RKO (cell line): ENCODE data around the gene APOD.

Experiments
- DNase-seq: peaks from one replicate; pipeline ENCODE4 v3.0.0-alpha.2; 2016; ENCODE audit warnings: low spot score

Gene APOD

DNA sequence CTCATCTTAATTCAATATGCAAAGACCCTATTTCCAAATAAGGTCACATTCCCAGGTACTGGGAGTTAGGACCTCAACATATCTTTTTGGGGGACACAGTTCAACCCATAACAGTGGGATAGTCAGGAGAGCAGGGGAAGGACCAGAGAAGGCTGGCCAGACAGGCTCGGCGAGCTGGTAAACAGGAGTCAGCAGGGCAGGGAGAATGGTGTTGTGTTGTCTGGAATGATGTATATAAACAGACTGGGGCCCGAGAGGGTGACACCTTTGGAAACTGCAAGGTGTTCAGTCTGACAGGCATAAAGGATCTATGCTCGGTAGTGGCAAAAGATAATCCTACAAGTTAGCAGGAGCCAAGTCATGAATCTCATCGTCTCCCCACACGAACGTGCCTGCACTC is 30.5 kb downstream of the APOD start:
- no peak for DNase-seq

DNA sequence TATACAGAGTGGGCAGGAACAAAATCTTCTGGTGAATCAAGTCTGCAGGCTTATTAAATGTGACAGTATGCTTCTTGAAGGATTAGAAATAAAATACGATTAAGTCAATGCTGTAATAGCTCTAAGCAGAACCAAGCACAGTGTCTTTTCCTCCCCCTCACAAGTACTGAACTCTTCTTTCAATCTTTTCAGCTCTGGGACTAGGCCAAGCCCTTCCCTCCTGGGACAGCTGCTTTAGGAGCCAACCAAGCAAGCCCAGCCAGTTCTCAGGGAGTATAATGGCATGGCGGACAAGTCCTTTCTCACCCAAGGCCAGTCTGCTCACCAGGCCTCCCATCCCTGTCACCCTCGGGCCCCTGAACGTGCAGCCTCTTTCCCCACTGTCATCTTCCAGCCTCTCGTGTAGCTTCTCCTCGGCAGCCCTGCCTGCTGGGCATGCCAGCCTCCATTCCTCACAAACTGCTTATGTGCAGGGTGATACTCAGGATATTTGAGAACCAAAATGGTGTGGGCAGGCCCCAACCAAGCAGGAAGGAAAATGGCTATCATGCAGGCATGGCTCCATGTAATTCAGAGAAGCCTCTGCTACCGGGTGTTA is 32.3 kb downstream of the APOD start:
- DNase-seq: no peak

DNA sequence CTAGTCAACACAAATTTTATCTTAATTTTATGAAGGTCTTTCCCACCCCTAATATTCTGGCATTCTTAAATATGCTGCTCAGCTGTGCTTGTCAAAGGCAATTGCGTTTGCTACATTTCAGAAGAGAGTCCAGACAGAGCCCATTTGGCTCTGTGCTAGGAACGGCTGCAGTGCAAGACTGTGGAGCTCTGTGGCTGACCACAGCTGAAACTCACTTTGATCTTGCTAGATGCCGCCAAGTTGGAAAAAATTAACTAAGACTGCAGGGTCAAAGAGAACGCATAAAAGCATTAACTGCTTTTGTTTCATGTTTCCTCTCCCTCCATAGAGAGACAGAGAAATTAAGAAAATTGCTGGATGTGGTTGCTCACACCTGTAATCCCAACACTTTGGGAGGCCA is 33.0 kb downstream of the APOD start:
- DNase-seq: no peak

DNA sequence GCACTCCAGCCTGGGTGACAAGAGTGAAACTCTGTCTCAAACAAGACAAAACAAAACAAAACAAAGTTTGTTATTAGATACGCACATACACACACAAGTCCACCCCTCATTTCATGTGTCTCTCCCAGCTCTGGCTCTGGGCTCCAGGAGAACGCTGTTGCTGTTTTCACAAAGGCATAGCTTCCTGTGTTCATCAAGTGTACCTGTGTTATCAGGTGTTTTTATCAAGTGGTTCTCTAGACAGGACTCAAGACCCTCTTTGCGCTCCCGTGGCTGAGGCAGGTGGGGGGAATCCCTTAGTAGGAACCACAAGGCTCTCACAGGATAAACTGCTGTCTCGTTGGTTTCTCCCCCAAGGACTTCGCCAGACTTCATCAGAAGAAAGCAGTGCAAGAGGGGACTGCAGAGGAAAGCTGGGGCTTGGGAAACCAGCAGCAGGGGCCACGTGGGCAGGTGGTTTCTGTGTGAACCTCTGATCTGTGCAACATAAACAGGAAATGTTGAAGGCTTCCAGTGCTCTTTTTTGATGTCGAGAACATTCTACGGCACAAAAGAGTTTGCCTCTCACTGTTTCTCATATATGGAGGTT is 33.7 kb downstream of the APOD start:
- no peak for DNase-seq

DNA sequence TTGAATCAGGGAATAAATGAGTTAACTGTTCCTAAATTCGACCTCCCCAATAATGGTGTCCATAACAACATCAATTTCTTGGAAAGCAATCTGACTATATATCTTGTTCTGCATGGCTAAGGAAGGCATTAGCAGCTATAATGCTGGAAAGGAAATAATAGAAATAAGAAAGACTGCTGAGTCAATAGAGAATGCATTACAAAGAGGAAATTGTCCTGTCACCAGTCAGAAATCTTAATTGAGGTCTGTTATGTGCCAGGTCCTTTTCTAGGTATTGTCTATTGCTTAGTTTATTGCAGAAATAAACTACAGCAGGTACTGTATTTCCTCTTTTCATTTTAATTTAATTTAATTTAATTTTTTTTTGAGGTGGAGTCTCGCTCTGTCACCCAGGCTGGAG is 34.8 kb downstream of the APOD start:
- no peak for DNase-seq

DNA sequence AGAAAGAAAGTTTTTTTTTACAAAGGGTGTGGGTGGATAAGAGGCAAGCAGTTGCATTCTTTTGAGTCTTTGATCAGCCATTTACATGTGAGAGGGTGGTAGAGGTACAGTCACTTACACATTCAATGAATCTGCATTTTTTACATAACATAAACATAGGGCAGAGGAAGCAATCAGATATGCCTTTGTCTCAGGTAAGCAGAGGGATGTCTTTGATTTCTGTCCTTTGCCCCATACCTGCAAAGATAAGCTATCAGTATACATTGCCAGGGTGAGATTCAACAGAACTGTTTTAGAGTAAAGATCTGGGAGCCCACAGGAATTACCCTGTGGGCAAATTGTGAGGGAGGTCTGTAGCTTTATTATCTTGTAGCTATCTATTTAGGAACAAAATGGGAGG is 35.2 kb downstream of the APOD start:
- no peak for DNase-seq

DNA sequence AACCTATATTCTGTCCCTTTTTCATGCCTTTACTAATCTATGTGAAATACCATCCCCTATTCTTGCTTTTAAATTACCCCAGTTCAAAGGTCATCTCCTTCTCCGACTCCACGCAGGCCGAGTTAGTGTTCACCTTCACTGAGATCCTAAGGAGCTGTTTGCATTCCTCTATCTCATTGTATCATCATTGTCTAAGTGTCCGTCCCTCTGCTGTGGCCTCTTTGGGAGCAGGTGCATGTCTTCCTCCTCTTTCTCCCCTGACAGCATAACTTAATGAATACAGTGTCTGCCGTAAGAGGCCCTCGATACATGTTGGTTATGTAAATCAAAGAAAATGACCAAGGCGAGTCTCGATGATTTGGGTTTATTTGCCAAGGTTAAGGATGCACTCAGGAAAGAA is 35.7 kb downstream of the APOD start:
- no peak for DNase-seq

DNA sequence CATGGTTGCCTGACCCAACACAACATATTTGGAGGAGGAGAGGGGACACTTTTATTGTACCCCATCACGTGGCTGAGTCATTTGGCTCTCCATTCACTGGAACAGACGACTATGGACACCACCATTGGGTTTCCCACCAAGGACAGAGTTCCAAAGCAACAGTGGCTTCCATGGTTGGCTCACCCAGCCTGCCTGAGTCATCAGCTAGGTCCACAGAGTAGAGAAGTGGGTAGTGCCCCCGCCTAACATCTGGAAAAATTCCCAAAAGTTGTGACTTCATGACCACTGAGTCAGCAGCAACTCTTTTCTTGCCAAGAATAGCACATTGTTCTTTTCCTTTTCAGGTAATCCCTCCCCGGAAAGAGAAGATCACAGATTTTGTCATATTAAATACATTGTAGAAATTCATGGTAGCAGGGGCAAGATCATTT is 37.6 kb downstream of the APOD start:
- DNase-seq: peak; percentile 91

DNA sequence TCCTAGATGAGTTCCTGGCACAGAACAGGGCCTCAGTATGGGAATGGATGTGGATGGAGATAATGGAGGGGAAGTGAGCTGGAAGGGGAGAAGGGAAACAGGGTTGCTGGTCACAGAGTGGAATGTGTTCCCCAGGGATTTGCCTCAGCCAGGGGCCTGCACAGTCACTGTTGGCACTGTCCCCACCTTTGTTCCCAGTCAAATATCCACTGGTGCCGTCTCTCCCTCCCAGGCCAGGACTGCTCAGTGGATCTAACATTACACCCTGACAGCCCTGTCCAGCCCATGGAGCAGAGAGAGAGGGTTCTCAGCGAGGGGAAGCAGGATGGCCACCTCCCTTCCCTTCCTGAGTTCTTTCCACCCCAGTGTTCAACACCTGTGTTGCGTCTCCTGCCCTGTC is 39.1 kb downstream of the APOD start:
- no peak for DNase-seq

DNA sequence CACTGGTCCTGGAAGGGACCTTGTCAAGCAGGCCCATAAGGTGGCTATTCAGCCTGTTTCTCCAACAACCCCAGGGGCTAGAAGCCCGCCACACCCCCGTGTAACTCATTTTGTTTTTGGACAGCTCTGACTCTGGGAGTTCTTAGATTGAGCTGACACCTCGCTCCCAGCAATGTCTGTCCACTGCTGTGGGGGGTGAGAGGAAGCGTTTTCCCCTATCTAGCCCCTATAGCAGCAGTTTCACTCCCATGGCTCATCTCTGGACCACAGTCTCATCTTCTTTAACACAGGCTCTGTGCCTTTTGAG is 39.6 kb downstream of the APOD start:
- no peak for DNase-seq

DNA sequence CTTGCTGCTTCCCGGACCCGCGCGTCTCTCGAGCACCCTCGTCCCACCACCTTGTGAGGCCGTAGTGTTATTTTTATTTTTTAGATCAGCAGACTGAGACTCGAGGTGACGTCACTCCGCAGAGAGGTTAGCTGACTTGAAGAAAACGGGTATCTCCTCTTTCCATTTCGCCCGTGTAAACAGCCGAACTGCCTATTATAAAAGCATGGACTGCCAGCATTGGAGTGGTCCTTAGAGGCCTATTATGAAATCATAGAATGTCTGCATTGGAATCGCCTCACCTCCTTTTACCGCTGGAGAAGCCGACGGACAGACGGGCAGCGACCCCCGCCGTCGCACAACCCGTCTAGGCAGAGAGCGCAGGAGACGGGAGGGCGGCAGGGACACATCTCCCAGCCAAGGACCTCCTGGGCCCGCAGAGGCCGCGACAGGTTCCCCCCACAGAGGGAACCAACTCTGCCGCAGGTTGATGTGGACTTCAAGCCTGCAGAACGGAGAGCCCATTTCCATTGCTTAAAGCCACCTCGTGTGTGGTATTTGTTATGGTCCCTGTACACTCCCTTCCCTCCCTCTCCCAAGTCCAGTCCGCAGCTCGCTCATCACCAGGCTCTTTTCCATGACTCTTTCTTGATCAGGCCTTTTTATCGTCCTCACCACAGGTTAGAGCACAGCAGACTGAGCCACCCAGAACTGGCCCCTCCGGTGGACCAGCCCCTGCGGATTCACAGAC is 40.1 kb downstream of the APOD start:
- no peak for DNase-seq

DNA sequence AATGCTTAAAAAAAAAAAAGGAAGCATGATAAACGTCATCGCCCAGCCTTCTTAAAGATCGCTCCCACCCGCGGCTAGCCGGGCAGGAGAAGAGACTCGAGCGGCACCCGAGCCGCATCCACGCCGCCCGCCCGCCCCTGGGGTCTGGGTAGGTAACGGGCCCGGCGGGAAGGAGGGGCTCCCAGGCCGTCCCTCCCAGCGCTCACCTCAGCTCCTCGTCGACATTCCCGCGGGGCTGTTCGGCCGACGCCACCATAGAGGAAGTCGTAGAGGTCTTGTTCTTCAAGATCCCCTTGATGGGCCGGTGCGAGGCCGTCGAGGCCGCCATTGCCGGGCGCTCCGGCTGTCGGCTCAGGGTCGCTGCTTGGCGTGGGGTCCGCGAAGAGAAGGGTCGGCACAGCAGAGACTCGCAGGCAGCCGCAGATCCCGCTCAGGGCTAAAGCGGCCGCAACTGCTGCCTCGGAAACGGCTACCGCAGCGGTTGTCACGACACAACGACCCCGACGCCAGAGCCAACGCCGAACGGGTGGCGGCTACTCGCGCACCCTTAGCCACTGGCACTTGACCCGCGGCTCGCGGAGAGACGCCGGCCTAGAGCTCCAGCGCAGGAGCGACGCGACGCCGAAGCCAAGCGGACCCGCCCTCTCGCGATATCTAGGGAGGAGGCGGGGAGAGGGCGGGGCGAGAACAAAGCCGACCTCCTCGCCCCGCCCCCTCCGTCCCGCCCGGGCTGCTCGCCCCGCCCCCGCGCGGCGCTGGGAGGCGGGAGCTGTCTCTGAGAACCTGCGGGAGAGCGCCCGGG is 40.8 kb downstream of the APOD start, which contains the start of gene PPP1R2:
TSS of gene PPP1R2 (minus strand) at position 628 of the 802 bp plus-strand sequence. CDS start at position 328, 300 bp downstream.
- peak; percentile 90 for DNase-seq

DNA sequence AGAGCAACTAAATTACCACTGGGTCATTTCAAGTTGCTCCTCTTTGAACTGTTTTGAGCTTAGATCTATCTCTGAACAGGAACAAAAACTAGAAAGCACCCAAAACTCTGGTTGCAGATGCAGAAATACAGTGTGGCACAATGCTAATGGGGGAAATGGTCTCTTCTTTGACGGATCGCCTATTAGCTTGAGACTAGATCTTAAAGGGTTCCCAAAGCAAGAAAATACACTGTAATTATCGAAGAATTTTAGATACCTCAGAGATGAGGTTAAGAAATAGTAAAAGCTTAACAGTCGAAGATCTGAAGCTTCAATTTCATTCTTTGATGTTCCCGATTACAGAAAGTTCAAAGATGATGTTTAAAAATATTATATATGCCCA is 41.4 kb downstream of the APOD start:
- no peak for DNase-seq

DNA sequence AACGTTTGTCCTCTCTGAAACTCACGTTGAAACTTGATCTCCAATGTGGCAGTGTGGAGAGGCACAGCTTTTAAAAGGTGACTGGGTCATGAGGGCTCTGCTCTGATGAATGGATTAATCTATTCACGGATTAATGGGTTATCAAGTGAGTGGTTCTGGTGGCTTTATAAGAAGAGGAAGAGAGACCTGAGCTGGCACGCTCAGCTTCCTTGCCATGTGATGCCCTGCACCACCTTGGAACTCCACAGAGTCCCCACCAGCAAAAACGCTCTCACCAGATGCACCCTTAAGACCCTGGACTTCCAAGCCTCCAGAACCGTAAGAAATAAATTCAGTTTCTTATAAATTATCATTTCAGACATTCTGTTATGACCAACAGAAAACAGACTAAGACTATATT is 43.2 kb downstream of the APOD start:
- no peak for DNase-seq

DNA sequence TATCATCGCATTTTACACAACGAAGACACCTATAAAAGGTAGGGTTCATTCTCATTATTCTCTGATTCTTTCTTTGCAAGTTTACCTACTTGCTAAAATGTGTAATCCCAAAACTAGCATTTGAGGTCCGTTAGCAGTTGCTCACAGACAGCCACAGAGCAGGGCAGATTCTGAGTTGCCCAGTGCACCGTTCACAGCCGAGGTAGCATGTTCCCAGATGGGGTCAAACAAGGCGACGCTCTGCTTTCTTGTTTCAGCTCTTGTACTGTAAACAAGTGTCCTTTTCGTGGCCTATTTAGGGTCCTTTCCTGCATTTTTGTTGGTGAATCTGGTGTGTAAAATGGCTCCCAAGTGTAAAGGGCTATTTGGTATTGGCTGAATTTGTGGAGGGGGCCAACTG is 43.7 kb downstream of the APOD start:
- no peak for DNase-seq

DNA sequence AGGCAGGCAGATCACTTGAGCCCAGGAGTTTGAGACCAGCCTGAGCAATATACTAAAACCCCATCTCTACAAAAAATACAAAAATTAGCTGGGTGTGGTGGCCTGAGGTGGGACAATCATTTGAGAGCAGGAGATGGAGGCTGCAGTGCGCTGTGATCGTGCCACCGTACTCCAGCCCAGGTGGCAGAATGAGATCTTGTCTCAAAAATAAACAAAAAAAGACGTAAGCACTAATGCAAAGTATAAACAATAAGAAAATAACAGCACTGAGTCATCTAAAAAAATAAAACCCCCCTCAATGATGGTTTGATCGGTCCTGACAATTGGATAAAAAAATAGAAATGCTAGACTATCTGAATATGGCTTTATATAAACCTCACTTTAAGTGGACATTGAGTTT is 44.3 kb downstream of the APOD start:
- DNase-seq: no peak

DNA sequence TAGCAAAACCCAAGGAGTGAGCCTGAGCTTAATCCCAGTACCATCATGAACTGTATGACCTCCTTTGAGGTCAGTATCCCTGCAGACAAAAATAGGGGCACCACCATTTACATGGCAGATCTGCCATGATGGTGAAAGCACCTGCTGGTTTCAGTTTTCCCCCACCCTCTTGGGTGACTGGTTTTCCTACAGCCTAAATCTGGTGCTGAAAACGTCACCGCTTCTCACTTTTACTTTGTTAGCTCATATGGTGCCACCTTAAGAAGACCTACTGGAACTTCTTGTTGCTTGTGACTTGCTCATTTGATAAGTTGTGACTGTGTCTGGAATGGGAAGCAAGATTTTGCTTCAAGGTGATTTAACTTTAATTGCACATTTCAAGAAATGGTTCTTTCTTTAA is 45.7 kb downstream of the APOD start:
- DNase-seq: no peak

DNA sequence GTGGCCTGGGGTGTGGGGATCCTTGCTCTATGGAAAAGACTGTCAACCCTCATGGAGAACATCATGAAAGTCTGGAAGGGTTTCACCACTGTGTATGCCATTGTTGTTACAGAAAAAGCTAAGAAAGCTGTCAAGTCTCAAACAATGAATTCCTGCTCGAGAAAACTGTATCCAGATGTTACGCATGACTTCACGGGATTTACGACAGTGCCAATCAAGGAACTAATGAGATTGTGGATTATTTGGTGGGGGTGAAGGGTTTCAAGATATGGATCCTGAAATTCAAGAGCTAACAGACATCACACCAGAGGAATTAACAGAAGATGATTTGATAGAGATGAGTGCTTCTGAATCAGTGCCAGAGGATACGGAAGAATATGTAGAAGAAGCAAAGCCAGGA is 48.4 kb downstream of the APOD start:
- no peak for DNase-seq

DNA sequence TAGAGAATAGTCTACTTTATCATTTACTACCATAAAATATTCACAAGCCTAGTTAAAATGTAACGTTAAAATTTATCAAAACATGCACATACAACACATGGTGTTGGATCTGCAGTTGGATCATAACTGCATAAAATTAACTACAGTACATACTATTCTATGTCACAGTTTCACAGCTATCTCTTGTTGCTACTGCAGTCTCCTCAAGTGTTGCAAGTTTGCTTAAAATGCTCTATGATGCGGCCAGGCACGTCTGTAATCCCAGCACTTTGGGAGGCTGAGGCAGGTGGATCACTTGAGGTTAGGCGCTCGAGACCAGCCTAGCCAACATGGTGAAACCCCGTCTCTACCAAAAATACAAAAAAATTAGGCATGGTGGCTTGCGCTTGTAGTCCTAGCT is 50.9 kb downstream of the APOD start:
- no peak for DNase-seq

DNA sequence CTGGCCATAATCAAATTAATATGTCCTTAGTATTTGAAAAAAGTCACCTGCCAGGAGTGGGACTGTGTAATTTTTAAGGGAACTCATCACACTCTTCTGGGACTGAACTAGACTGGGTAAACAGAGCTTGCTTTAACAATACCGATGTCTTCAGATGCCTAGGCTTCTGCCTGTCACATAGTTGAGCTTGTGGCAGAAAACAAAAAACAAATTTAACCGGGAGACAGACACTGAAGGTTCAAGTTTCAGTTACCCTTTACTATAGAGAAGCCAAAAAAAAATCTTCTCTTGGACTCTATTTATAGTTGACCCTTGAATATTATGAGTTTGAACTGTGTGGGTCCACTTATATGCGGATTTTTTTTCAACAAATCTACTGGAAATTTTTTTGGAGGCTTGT is 51.4 kb downstream of the APOD start:
- no peak for DNase-seq

DNA sequence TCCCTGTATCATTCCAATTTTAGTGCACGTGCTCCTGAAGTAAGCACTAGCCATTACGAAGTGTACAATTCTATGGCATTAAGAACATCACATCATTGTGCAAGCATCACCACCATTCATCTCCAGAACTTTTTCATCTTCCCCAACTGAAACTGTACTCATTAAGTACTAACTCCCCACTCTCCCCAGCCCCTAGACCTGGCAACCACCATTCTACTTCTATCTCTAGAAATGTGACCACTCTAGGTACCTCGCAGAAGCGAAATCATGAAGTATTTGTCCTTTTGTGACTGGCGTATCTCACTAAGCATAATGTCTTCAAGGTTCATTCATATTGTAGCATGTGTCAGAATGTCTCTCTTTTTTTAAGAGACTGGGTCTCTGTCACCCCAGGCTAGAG is 52.1 kb downstream of the APOD start:
- no peak for DNase-seq

DNA sequence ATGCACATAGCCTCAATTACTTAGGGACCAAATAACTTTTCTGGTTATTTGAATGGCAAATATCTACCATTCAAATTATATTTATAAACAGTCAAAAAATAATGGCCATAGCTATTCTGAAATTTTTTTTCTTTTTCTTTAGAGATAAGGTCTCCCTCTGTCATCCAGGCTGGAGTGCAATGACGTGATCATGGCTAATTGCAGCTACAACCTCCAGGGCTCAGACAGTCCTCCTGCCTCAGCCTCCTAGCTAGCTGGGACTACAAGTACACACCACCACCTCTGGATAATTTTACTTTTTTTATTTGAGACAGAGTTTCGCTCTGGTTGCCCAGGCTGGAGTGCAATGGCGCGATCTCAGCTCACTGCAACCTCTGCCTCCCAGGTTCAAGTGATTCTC is 57.2 kb downstream of the APOD start:
- DNase-seq: no peak
